B cell (primary cell): ENCODE data around the gene LIMS2. TPM values are rescaled to one million over a fixed set of nuclear protein-coding genes. Genes with fewer than 3 reads are reported as not detected.

Source experiments
- ATAC-seq: fragments of 200-7000 bp; cut with Tn5 transposase; one replicate; pipeline ENCODE4 v1.10.0; 2021; ENCODE audit warnings: low read depth, mild to moderate bottlenecking, moderate number of reproducible peaks, moderate library complexity
- CTCF ChIA-PET: fragments of 350-600 bp; sonication (Branson Sonifier 250); formaldehyde crosslinking; loops from one replicate; lab custom pipeline; 2021; ENCODE audit warnings: antibody characterized with exemption, inconsistent platforms; lab: Charles Lee
- POLR2A ChIA-PET: fragments of 350-600 bp; sonication (Branson Sonifier 250); formaldehyde crosslinking; loops from one replicate; lab custom pipeline; 2021; ENCODE audit warnings: antibody characterized with exemption; lab: Charles Lee
- DNase-seq: peaks from one replicate; pipeline ENCODE4 v3.0.0; 2013
- H2AFZ ChIP-seq: 2 replicates; pipeline ENCODE4 v1.6.1; 2012; ENCODE audit warnings: mild to moderate bottlenecking, low read depth, low read length; ENCODE audit not compliant: insufficient read depth, poor library complexity, severe bottlenecking
- H3K27ac ChIP-seq, 2 donors: 1 replicate in 1 of 2; 2 replicates in 1 of 2; pipeline ENCODE4 v1.5.1; 2012 to 2013; ENCODE audit warnings: low read length in 2 of 2, mild to moderate bottlenecking in 2 of 2, moderate library complexity in 1 of 2
- H3K27me3 ChIP-seq, 4 experiments: fragments of 200-600 bp in 1 of 4; sonication (generic) in 1 of 4; replicated peaks in 1 of 4; 1 replicate in 2 of 4; 2 replicates in 2 of 4; pipeline versions ENCODE4 v1.6.1 to v1.7.0; 2013 to 2016; ENCODE audit warnings: low read length in 3 of 4, mild to moderate bottlenecking in 2 of 4, mixed read lengths in 1 of 4, moderate library complexity in 1 of 4; ENCODE audit not compliant: insufficient read depth in 4 of 4, control insufficient read depth in 3 of 4; ENCODE audit errors: control extremely low read depth in 1 of 4
- H3K36me3 ChIP-seq, 2 experiments: replicated peaks in 1 of 2; 1 replicate in 1 of 2; 2 replicates in 1 of 2; pipeline versions ENCODE4 v1.6.1 to v1.7.1; 2013; ENCODE audit warnings: low read length in 1 of 2; ENCODE audit not compliant: insufficient read depth in 2 of 2, control insufficient read depth in 1 of 2; ENCODE audit errors: control extremely low read depth in 1 of 2, extremely low read depth in 1 of 2
- H3K4me1 ChIP-seq, 2 donors: fragments of 200-600 bp in 1 of 2; sonication (generic) in 1 of 2; 1 replicate in 1 of 2; 2 replicates in 1 of 2; pipeline versions ENCODE4 v1.5.1 to v1.6.1; 2013 to 2017; ENCODE audit warnings: low read length in 2 of 2; ENCODE audit not compliant: control insufficient read depth in 2 of 2, insufficient read depth in 2 of 2
- H3K4me2 ChIP-seq: replicated peaks from 2 replicates; pipeline ENCODE3; 2012; ENCODE audit warnings: mild to moderate bottlenecking, low read depth, low read length; ENCODE audit not compliant: poor library complexity, severe bottlenecking
- H3K4me3 ChIP-seq, 5 experiments: fragments of 200-600 bp in 1 of 5; sonication (generic) in 1 of 5; 1 replicate in 3 of 5; 2 replicates in 2 of 5; pipeline versions ENCODE4 v1.5.1 to v1.7.0; 2011 to 2016; ENCODE audit warnings: low read length in 4 of 5, mild to moderate bottlenecking in 4 of 5, low read depth in 2 of 5, control low read depth in 1 of 5, moderate library complexity in 1 of 5; ENCODE audit not compliant: insufficient read depth in 1 of 5; ENCODE audit errors: control extremely low read depth in 1 of 5, extremely low read depth in 1 of 5
- H3K79me2 ChIP-seq: fragments of 200-600 bp; sonication (generic); one replicate; pipeline ENCODE4 v1.6.0; 2016; ENCODE audit warnings: low read length; ENCODE audit not compliant: control insufficient read depth, insufficient read depth
- H3K9ac ChIP-seq: fragments of 200-600 bp; sonication (generic); 2 replicates; pipeline ENCODE4 v1.6.1; 2017; ENCODE audit warnings: mild to moderate bottlenecking, low read length, moderate library complexity
- H3K9me3 ChIP-seq, 3 donors: one replicate each; pipeline versions ENCODE4 v1.6.1 to v1.7.1; 2013; ENCODE audit warnings: low read length in 2 of 3; ENCODE audit not compliant: control insufficient read depth in 2 of 3, insufficient read depth in 1 of 3; ENCODE audit errors: control extremely low read depth in 1 of 3
- H4K20me1 ChIP-seq: 2 replicates; pipeline ENCODE4 v1.6.0; 2012; ENCODE audit warnings: mild to moderate bottlenecking, low read length; ENCODE audit not compliant: insufficient read depth, control insufficient read depth, poor library complexity, severe bottlenecking
- H3K27ac Mint-ChIP-seq: one replicate; pipeline ENCODE4 v1.8.0; 2021; ENCODE audit warnings: mixed read lengths
- H3K27me3 Mint-ChIP-seq: one replicate; pipeline ENCODE4 v1.8.0; 2021; ENCODE audit warnings: mixed read lengths
- H3K4me1 Mint-ChIP-seq: one replicate; pipeline ENCODE4 v1.8.0; 2021; ENCODE audit warnings: mixed read lengths
- H3K4me3 Mint-ChIP-seq: one replicate; pipeline ENCODE4 v1.8.0; 2021; ENCODE audit warnings: mixed read lengths
- H3K9me3 Mint-ChIP-seq: one replicate; pipeline ENCODE4 v1.8.0; 2022; ENCODE audit warnings: mixed read lengths; ENCODE audit not compliant: insufficient read depth
- EZH2 ChIP-seq: IDR thresholded peaks from 2 replicates; pipeline ENCODE4 v1.6.1; 2012; ENCODE audit warnings: borderline replicate concordance, low read depth, mild to moderate bottlenecking, moderate library complexity, low read length; ENCODE audit not compliant: insufficient read depth, poor library complexity, severe bottlenecking
- WGBS: methylation state at CpG from one replicate; pipeline ENCODE4 v1.1.5; 2013; ENCODE audit warnings: missing lambda C conversion rate; ENCODE audit not compliant: insufficient coverage; 5-methylcytosine and 5-hydroxymethylcytosine counted together
- intact Hi-C: fragments of 100-400 bp; cut with micrococcal nuclease; formaldehyde crosslinking; loops from one replicate; pipeline ENCODE4 v1.10.0; 2022
- polyA plus RNA-seq: library from polyadenylated mRNA; depleted of rRNA; stranded (reverse); fragments of >200 nt; gene quantifications from 2 replicates; pipeline ENCODE4 v1.2.3, GENCODE V29; 2012
- total RNA-seq, 2 donors: library from RNA; stranded (reverse); fragments of 120-200 nt in 1 of 2; gene quantifications; 1 replicate in 1 of 2; 2 replicates in 1 of 2; pipeline versions ENCODE4 v1.2.3 to v1.2.4, GENCODE V29; 2013 to 2022
- TF ChIP-seq, protein P1 (sequence below): fragments of 200-600 bp; IDR thresholded peaks from one replicate; pipeline ENCODE4 v1.8.0; 2022; ENCODE audit warnings: antibody characterized with exemption, mild to moderate bottlenecking

Gene LIMS2
- total and polyA plus RNA-seq, 2 donors (not counting 1 experiment from before 2014, with no cell fraction given): 6.7 to 32.2 TPM

- peak overlapping the region; percentile 89 for H3K27ac Mint-ChIP-seq
- no peaks in the 10 kb centered on the region for H4K20me1 ChIP-seq
- no peaks in the 10 kb centered on the region for H3K9me3 ChIP-seq
- ChIA-PET POLR2A (interaction anchor here (0.6 to 2.5 kb wide), 4 partner anchors 9 to 13 kb away, joined by 3 to 10 read pairs (median 4); no protein-coding TSS in a partner anchor), CTCF (interaction anchor here (3.2 to 4.1 kb wide), 2 partner anchors 19 to 39 kb away, joined by 21 to 22 read pairs; no protein-coding TSS in a partner anchor)
- DNase-seq (peak; percentile 48), ATAC-seq (no peak)
- peaks cover 65 to 89% of the 10 kb centered on the region in 2 donors for H3K4me1 ChIP-seq
- H2AFZ ChIP-seq: peak overlapping the region; percentile 14
- H3K9me3 Mint-ChIP-seq: no peaks in the 10 kb centered on the region
- intact Hi-C loops: no loop called here
- no peaks in the 10 kb centered on the region for H3K79me2 ChIP-seq
- peak overlapping the region; percentile 75 for H3K4me3 Mint-ChIP-seq
- 34% methylated on average over 9 of the region's 10 CpGs for WGBS
- no peaks in the 10 kb centered on the region for H3K36me3 ChIP-seq
- peak overlapping the region in 1 of 2 donors; percentile 36 for H3K27ac ChIP-seq
- H3K27me3 ChIP-seq: no peaks in the 10 kb centered on the region
- no peaks in the 10 kb centered on the region for H3K27me3 Mint-ChIP-seq
- peak overlapping the region in 1 of 5 experiments; percentile 18 for H3K4me3 ChIP-seq
- TF ChIP-seq EZH2: no peak
- TF ChIP-seq, protein P1, sequence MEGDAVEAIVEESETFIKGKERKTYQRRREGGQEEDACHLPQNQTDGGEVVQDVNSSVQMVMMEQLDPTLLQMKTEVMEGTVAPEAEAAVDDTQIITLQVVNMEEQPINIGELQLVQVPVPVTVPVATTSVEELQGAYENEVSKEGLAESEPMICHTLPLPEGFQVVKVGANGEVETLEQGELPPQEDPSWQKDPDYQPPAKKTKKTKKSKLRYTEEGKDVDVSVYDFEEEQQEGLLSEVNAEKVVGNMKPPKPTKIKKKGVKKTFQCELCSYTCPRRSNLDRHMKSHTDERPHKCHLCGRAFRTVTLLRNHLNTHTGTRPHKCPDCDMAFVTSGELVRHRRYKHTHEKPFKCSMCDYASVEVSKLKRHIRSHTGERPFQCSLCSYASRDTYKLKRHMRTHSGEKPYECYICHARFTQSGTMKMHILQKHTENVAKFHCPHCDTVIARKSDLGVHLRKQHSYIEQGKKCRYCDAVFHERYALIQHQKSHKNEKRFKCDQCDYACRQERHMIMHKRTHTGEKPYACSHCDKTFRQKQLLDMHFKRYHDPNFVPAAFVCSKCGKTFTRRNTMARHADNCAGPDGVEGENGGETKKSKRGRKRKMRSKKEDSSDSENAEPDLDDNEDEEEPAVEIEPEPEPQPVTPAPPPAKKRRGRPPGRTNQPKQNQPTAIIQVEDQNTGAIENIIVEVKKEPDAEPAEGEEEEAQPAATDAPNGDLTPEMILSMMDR: no peak
- peaks cover 87% of the 10 kb centered on the region for H3K4me1 Mint-ChIP-seq
- H3K9ac ChIP-seq: peak overlapping the region; percentile 17
- H3K4me2 ChIP-seq: peak overlapping the region; percentile 71
Measured at GRCh38 chr2:127630096-127630863, 45.0 kb downstream of the LIMS2 start.

- no peak overlapping the region for H3K4me3 ChIP-seq
- ATAC-seq: no peak
- peaks cover 85% of the 10 kb centered on the region for H3K4me1 Mint-ChIP-seq
- H3K9me3 ChIP-seq: no peaks in the 10 kb centered on the region
- DNase-seq: no peak
- H3K36me3 ChIP-seq: no peaks in the 10 kb centered on the region
- peak overlapping the region; percentile 71 for H3K4me2 ChIP-seq
- no peak overlapping the region for H3K4me3 Mint-ChIP-seq
- WGBS: 90% methylated on average over 9 of the region's 9 CpGs
- H3K27me3 Mint-ChIP-seq: no peaks in the 10 kb centered on the region
- H3K79me2 ChIP-seq: no peaks in the 10 kb centered on the region
- intact Hi-C loops: no loop called here
- H2AFZ ChIP-seq: no peak overlapping the region
- POLR2A ChIA-PET: interaction anchor here (0.8 to 2.5 kb wide), 2 partner anchors 10 to 12 kb away, joined by 3 to 10 read pairs; no protein-coding TSS in a partner anchor
- CTCF ChIA-PET: interaction anchor here (3.2 to 4.1 kb wide), 2 partner anchors 19 to 38 kb away, joined by 21 to 22 read pairs; no protein-coding TSS in a partner anchor
- no peaks in the 10 kb centered on the region for H3K27me3 ChIP-seq
- no peak overlapping the region for H3K27ac ChIP-seq
- peaks cover 58 to 89% of the 10 kb centered on the region in 2 donors for H3K4me1 ChIP-seq
- peak overlapping the region; percentile 89 for H3K27ac Mint-ChIP-seq
- no peak for TF ChIP-seq EZH2
- TF ChIP-seq, protein P1: no peak
- H4K20me1 ChIP-seq: no peaks in the 10 kb centered on the region
- no peak overlapping the region for H3K9ac ChIP-seq
- H3K9me3 Mint-ChIP-seq: no peaks in the 10 kb centered on the region
Measured at GRCh38 chr2:127629637-127630036, 45.7 kb downstream of the LIMS2 start.
